ENCODE results near the gene NUDT9. TPM values are rescaled to one million over a fixed set of nuclear protein-coding genes. Genes with fewer than 3 reads are reported as not detected.
"Not testable (repeated sequence)": the region's sequence is repeated elsewhere in the genome, so short reads cannot be mapped to it uniquely, and the experiment has no call there.

Gene NUDT9
- total RNA-seq, 1 experiment from 2014 or later, result 14.7 TPM

DNA sequence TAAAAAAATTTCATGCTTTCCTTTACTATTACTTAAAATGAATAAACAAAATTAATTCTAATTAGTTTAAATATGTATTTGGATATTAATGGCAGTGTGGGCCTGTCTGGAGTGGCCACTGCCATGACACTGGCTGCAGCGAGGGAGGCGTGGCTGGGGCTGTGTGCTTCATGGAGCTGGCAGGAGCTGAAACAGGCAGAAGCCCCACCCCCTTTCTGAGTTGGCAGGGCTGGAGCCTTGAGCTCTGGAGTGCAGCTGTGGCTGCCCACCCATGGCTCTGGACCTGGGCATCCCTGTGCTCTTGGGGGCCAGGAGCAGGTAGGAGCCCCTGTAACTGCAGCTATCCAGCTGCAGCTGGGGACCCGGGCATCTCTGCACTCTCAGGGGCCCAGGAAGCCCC, 23.2 kb upstream of the NUDT9 start:
- no TSS peak for BruUV-seq (replicated peaks)
- Histone ChIP-seq H2AFZ (ENCODE audit: low read length) (no peak overlapping the region), H3K4me1 (ENCODE audit: insufficient read depth, low read length) (no peaks in the 10 kb centered on the region), H3F3A (ENCODE audit: low read length, unreplicated experiment) (no peaks in the 10 kb centered on the region), H3K9ac (ENCODE audit: low read length) (no peak overlapping the region), H3K4me3 (ENCODE audit: low read length) (no peak overlapping the region), H3K9me3 (ENCODE audit: low read length) (no peaks in the 10 kb centered on the region), H3K27me3 (ENCODE audit: low read length) (no peaks in the 10 kb centered on the region), H3K9me2 (replicated peaks; ENCODE audit: low read length) (no peaks in the 10 kb centered on the region), H3K36me3 (ENCODE audit: low read depth, low read length) (no peaks in the 10 kb centered on the region), H3K79me2 (ENCODE audit: low read length) (no peaks in the 10 kb centered on the region), H3K27ac (ENCODE audit: low read length) (no peak overlapping the region), H3K4me2 (ENCODE audit: low read length) (no peak overlapping the region), H4K20me1 (ENCODE audit: low read length) (no peaks in the 10 kb centered on the region)
- DNase-seq, result no peak
- intact Hi-C loops (cut with micrococcal nuclease), result no loop called here
- no peak for ATAC-seq
- ChIA-PET POLR2A (ENCODE audit: unreplicated experiment) (no interaction called here), CTCF (no interaction called here)
- no peak for TF ChIP-seq EZH2 (IDR thresholded peaks at IDR 0.05; ENCODE audit: low read length, unreplicated experiment)
- TF ChIP-seq, protein P1, sequence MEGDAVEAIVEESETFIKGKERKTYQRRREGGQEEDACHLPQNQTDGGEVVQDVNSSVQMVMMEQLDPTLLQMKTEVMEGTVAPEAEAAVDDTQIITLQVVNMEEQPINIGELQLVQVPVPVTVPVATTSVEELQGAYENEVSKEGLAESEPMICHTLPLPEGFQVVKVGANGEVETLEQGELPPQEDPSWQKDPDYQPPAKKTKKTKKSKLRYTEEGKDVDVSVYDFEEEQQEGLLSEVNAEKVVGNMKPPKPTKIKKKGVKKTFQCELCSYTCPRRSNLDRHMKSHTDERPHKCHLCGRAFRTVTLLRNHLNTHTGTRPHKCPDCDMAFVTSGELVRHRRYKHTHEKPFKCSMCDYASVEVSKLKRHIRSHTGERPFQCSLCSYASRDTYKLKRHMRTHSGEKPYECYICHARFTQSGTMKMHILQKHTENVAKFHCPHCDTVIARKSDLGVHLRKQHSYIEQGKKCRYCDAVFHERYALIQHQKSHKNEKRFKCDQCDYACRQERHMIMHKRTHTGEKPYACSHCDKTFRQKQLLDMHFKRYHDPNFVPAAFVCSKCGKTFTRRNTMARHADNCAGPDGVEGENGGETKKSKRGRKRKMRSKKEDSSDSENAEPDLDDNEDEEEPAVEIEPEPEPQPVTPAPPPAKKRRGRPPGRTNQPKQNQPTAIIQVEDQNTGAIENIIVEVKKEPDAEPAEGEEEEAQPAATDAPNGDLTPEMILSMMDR (conservative IDR thresholded peaks at IDR 0.05; ENCODE audit: low read depth, low read length), result no peak
- TF ChIP-seq EZH2phosphoT487 (IDR thresholded peaks at IDR 0.05; ENCODE audit: borderline replicate concordance, low read length), result no peak

GRCh38 chr4:87399954-87400353, 22.4 kb upstream of the NUDT9 start:
- Histone ChIP-seq H3K9me2 (replicated peaks; ENCODE audit: low read length) (no peaks in the 10 kb centered on the region), H3K27ac (ENCODE audit: low read length) (no peak overlapping the region), H3K9me3 (ENCODE audit: low read length) (no peaks in the 10 kb centered on the region), H3K4me3 (ENCODE audit: low read length) (no peak overlapping the region), H3K4me2 (ENCODE audit: low read length) (no peak overlapping the region), H2AFZ (ENCODE audit: low read length) (no peak overlapping the region), H3K27me3 (ENCODE audit: low read length) (no peaks in the 10 kb centered on the region), H3K36me3 (ENCODE audit: low read depth, low read length) (no peaks in the 10 kb centered on the region), H3K79me2 (ENCODE audit: low read length) (no peaks in the 10 kb centered on the region), H4K20me1 (ENCODE audit: low read length) (no peaks in the 10 kb centered on the region), H3K4me1 (ENCODE audit: insufficient read depth, low read length) (no peaks in the 10 kb centered on the region), H3F3A (ENCODE audit: low read length, unreplicated experiment) (no peaks in the 10 kb centered on the region), H3K9ac (ENCODE audit: low read length) (no peak overlapping the region)
- TF ChIP-seq EZH2 (IDR thresholded peaks at IDR 0.05; ENCODE audit: low read length, unreplicated experiment), result no peak
- TF ChIP-seq, protein P1 (conservative IDR thresholded peaks at IDR 0.05; ENCODE audit: low read depth, low read length), result no peak
- TF ChIP-seq EZH2phosphoT487 (IDR thresholded peaks at IDR 0.05; ENCODE audit: borderline replicate concordance, low read length), result no peak
- ATAC-seq (no peak), DNase-seq (no peak)
- intact Hi-C loops (cut with micrococcal nuclease), result no loop called here
- ChIA-PET POLR2A (ENCODE audit: unreplicated experiment) (no interaction called here), CTCF (no interaction called here)
- BruUV-seq (replicated peaks), result no TSS peak

DNA sequence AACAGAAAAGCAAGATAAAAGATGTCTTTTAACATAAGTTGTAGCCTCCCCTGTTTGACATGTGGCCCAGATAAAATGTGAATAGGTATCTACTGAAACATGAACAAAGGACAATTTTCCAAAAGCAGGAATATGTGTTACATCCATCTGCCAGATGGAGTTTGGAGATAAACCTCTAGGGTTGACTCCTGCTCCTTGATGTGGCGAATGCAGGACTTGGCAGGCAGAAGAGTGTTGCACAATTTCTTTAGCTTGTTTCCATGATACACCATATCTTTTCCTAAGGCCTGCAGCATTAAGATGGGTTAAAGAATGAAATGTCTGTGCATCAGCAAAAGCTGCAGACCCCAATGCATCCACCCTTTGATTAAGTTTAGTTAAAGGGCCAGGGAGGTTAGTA, 18.6 kb upstream of the NUDT9 start:
- H3F3A ChIP-seq (ENCODE audit: low read length, unreplicated experiment); H3K27me3 ChIP-seq (ENCODE audit: low read length); BruUV-seq (replicated peaks); H4K20me1 ChIP-seq (ENCODE audit: low read length); H3K9me3 ChIP-seq (ENCODE audit: low read length); intact Hi-C loops (cut with micrococcal nuclease); H3K9me2 ChIP-seq (replicated peaks; ENCODE audit: low read length); H3K9ac ChIP-seq (ENCODE audit: low read length); ATAC-seq; H3K27ac ChIP-seq (ENCODE audit: low read length); CTCF ChIA-PET; H3K4me2 ChIP-seq (ENCODE audit: low read length); H3K4me3 ChIP-seq (ENCODE audit: low read length); H3K4me1 ChIP-seq (ENCODE audit: insufficient read depth, low read length); DNase-seq; H2AFZ ChIP-seq (ENCODE audit: low read length); H3K79me2 ChIP-seq (ENCODE audit: low read length); H3K36me3 ChIP-seq (ENCODE audit: low read depth, low read length); POLR2A ChIA-PET (ENCODE audit: unreplicated experiment): not testable (repeated sequence)
